ENCODE data around the gene PPFIBP2.

GRCh38 chr11:7666292-7666866, 152.6 kb downstream of the PPFIBP2 start:
- TF ChIP-seq POLR2A (IDR thresholded peaks at IDR 0.05): no peak
- no peak for TF ChIP-seq CTCF (IDR thresholded peaks at IDR 0.05)
